H1 (cell line): ENCODE results near the gene PAX3. TPM values are rescaled to one million over a fixed set of nuclear protein-coding genes. Genes with fewer than 3 reads are reported as not detected.

Experiments used
- CHD7 ChIP-seq: fragments of 300-600 bp; sonication (generic); IDR thresholded peaks from 2 replicates; pipeline ENCODE4 v1.7.1; 2012; ENCODE audit warnings: low read length, moderate library complexity, mild to moderate bottlenecking, inconsistent platforms; ENCODE audit not compliant: insufficient replicate concordance
- polyA plus RNA-seq, 7 experiments: library from polyadenylated mRNA; depleted of rRNA in 3 of 7; stranded (reverse) in 5 of 7; unstranded in 2 of 7; fragments of >200 nt in 5 of 7; fragments of 200-250 nt in 2 of 7; gene quantifications; 1 replicate in 5 of 7; 2 replicates in 1 of 7; 4 replicates in 1 of 7; pipeline versions ENCODE4 v1.2.1 to v1.2.3, GENCODE V29; 2011 to 2013; ENCODE audit warnings: missing spikeins in 2 of 7, mixed read lengths in 2 of 7
- total RNA-seq: library from RNA; stranded (reverse); fragmentation: NEBNext Ultra II Directional; extraction: Animal tissue kit (Norgen Biotek cat#: 25700); gene quantifications from 2 replicates; pipeline ENCODE4 v1.2.1, GENCODE V29; 2021

PAX3 gene
- total and polyA plus RNA-seq, 2 of the 8 experiments (the other 6 are each of a cell fraction or from before 2014, with no cell fraction given), result 0.33 TPM; not detected in 1

GRCh38 chr2:222332116-222332515, 33.3 kb upstream of the PAX3 start (continued):
- TF ChIP-seq CHD7, result no peak
